ENCODE results near the gene CENPN.

CENPN gene

GRCh38 chr16:80973991-80974390, 33.0 kb upstream of the CENPN start:
- DNase-seq, result no peak
- H3K9me3 ChIP-seq (ENCODE audit: control insufficient read depth, low read length), result no peaks in the 10 kb centered on the region
- peaks cover 24% of the 10 kb centered on the region for H3K36me3 ChIP-seq (ENCODE audit: control insufficient read depth, insufficient read depth, low read length)
- no peaks in the 10 kb centered on the region for H3K27me3 ChIP-seq (replicated peaks; ENCODE audit: control insufficient read depth, insufficient read depth, low read length, poor library complexity, severe bottlenecking)
- no peaks in the 10 kb centered on the region for H3K4me1 ChIP-seq (ENCODE audit: control insufficient read depth, insufficient read depth, low read length, poor library complexity, severe bottlenecking)
- no peak overlapping the region for H3K4me3 ChIP-seq (ENCODE audit: insufficient read depth, low read depth, low read length, poor library complexity, severe bottlenecking)
- no peak overlapping the region for H3K27ac ChIP-seq (ENCODE audit: insufficient read depth, low read length, poor library complexity, severe bottlenecking)

GRCh38 chr16:80974649-80975376, 32.2 kb upstream of the CENPN start:
- H3K27me3 ChIP-seq (replicated peaks; ENCODE audit: control insufficient read depth, insufficient read depth, low read length, poor library complexity, severe bottlenecking), result no peaks in the 10 kb centered on the region
- peaks cover 30% of the 10 kb centered on the region for H3K36me3 ChIP-seq (ENCODE audit: control insufficient read depth, insufficient read depth, low read length)
- no peaks in the 10 kb centered on the region for H3K4me1 ChIP-seq (ENCODE audit: control insufficient read depth, insufficient read depth, low read length, poor library complexity, severe bottlenecking)
- no peaks in the 10 kb centered on the region for H3K9me3 ChIP-seq (ENCODE audit: control insufficient read depth, low read length)
- H3K27ac ChIP-seq (ENCODE audit: insufficient read depth, low read length, poor library complexity, severe bottlenecking), result no peak overlapping the region
- no peak for DNase-seq
- no peak overlapping the region for H3K4me3 ChIP-seq (ENCODE audit: insufficient read depth, low read depth, low read length, poor library complexity, severe bottlenecking)

- H3K27ac ChIP-seq (ENCODE audit: insufficient read depth, low read length, poor library complexity, severe bottlenecking), result no peak overlapping the region
- H3K4me3 ChIP-seq (ENCODE audit: insufficient read depth, low read depth, low read length, poor library complexity, severe bottlenecking), result no peak overlapping the region
- H3K9me3 ChIP-seq (ENCODE audit: control insufficient read depth, low read length), result no peaks in the 10 kb centered on the region
- H3K27me3 ChIP-seq (replicated peaks; ENCODE audit: control insufficient read depth, insufficient read depth, low read length, poor library complexity, severe bottlenecking), result no peaks in the 10 kb centered on the region
- peaks cover 33% of the 10 kb centered on the region for H3K36me3 ChIP-seq (ENCODE audit: control insufficient read depth, insufficient read depth, low read length)
- no peak for DNase-seq
- H3K4me1 ChIP-seq (ENCODE audit: control insufficient read depth, insufficient read depth, low read length, poor library complexity, severe bottlenecking), result no peaks in the 10 kb centered on the region
Observed at GRCh38 chr16:80976946-80977345, 30.1 kb upstream of the CENPN start.

DNA sequence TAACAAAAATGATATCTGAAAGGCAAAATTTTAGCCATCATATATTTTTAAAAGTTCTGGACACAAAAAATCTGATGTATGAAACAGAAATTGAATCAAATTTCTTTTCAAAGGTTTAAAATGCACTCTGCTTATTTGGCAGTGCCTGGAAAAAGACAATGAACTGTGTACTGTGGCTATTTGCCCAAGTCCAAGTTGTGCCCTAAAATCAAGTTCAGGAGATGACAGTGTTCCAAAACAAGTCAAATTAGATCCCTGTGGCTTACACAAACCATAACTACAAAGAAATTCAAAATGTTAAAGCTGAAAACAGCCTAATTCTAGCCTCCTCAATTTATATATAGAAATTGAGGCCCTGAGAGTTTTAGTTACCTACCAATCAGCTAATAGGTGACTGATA, 25.9 kb upstream of the CENPN start:
- Histone ChIP-seq H3K27me3 (replicated peaks; ENCODE audit: control insufficient read depth, insufficient read depth, low read length, poor library complexity, severe bottlenecking) (no peaks in the 10 kb centered on the region), H3K4me3 (ENCODE audit: insufficient read depth, low read depth, low read length, poor library complexity, severe bottlenecking) (no peak overlapping the region), H3K9me3 (ENCODE audit: control insufficient read depth, low read length) (no peaks in the 10 kb centered on the region), H3K27ac (ENCODE audit: insufficient read depth, low read length, poor library complexity, severe bottlenecking) (no peak overlapping the region), H3K4me1 (ENCODE audit: control insufficient read depth, insufficient read depth, low read length, poor library complexity, severe bottlenecking) (no peaks in the 10 kb centered on the region), H3K36me3 (ENCODE audit: control insufficient read depth, insufficient read depth, low read length) (peaks cover 23% of the 10 kb centered on the region)
- DNase-seq, result no peak

- H3K4me1 ChIP-seq (ENCODE audit: control insufficient read depth, insufficient read depth, low read length, poor library complexity, severe bottlenecking), result no peaks in the 10 kb centered on the region
- H3K4me3 ChIP-seq (ENCODE audit: insufficient read depth, low read depth, low read length, poor library complexity, severe bottlenecking), result no peak overlapping the region
- no peaks in the 10 kb centered on the region for H3K9me3 ChIP-seq (ENCODE audit: control insufficient read depth, low read length)
- H3K27me3 ChIP-seq (replicated peaks; ENCODE audit: control insufficient read depth, insufficient read depth, low read length, poor library complexity, severe bottlenecking), result no peaks in the 10 kb centered on the region
- H3K27ac ChIP-seq (ENCODE audit: insufficient read depth, low read length, poor library complexity, severe bottlenecking), result no peak overlapping the region
- DNase-seq, result no peak
- peaks cover 23% of the 10 kb centered on the region for H3K36me3 ChIP-seq (ENCODE audit: control insufficient read depth, insufficient read depth, low read length)
Observed at GRCh38 chr16:80982646-80983045, 24.4 kb upstream of the CENPN start.

- H3K27ac ChIP-seq (ENCODE audit: insufficient read depth, low read length, poor library complexity, severe bottlenecking), result no peak overlapping the region
- H3K9me3 ChIP-seq (ENCODE audit: control insufficient read depth, low read length), result no peaks in the 10 kb centered on the region
- no peaks in the 10 kb centered on the region for H3K27me3 ChIP-seq (replicated peaks; ENCODE audit: control insufficient read depth, insufficient read depth, low read length, poor library complexity, severe bottlenecking)
- no peak overlapping the region for H3K4me3 ChIP-seq (ENCODE audit: insufficient read depth, low read depth, low read length, poor library complexity, severe bottlenecking)
- peaks cover 10% of the 10 kb centered on the region for H3K36me3 ChIP-seq (ENCODE audit: control insufficient read depth, insufficient read depth, low read length)
- DNase-seq, result no peak
- no peaks in the 10 kb centered on the region for H3K4me1 ChIP-seq (ENCODE audit: control insufficient read depth, insufficient read depth, low read length, poor library complexity, severe bottlenecking)
Observed at GRCh38 chr16:80984124-80984892, 22.7 kb upstream of the CENPN start.

- no peaks in the 10 kb centered on the region for H3K9me3 ChIP-seq (ENCODE audit: control insufficient read depth, low read length)
- no peak overlapping the region for H3K27ac ChIP-seq (ENCODE audit: insufficient read depth, low read length, poor library complexity, severe bottlenecking)
- H3K36me3 ChIP-seq (ENCODE audit: control insufficient read depth, insufficient read depth, low read length), result peaks cover 2% of the 10 kb centered on the region
Observed at GRCh38 chr16:80985611-80986010, 21.4 kb upstream of the CENPN start.

GRCh38 chr16:80986557-80986956, 20.5 kb upstream of the CENPN start:
- Histone ChIP-seq H3K4me1 (ENCODE audit: control insufficient read depth, insufficient read depth, low read length, poor library complexity, severe bottlenecking) (no peaks in the 10 kb centered on the region), H3K4me3 (ENCODE audit: insufficient read depth, low read depth, low read length, poor library complexity, severe bottlenecking) (no peak overlapping the region), H3K27me3 (replicated peaks; ENCODE audit: control insufficient read depth, insufficient read depth, low read length, poor library complexity, severe bottlenecking) (no peaks in the 10 kb centered on the region), H3K27ac (ENCODE audit: insufficient read depth, low read length, poor library complexity, severe bottlenecking) (no peak overlapping the region), H3K36me3 (ENCODE audit: control insufficient read depth, insufficient read depth, low read length) (no peaks in the 10 kb centered on the region), H3K9me3 (ENCODE audit: control insufficient read depth, low read length) (no peaks in the 10 kb centered on the region)
- DNase-seq, result no peak

More at GRCh38 chr16:80985611-80986010, 21.4 kb upstream of the CENPN start:
- DNase-seq, result no peak
- H3K27me3 ChIP-seq (replicated peaks; ENCODE audit: control insufficient read depth, insufficient read depth, low read length, poor library complexity, severe bottlenecking), result no peaks in the 10 kb centered on the region
- no peaks in the 10 kb centered on the region for H3K4me1 ChIP-seq (ENCODE audit: control insufficient read depth, insufficient read depth, low read length, poor library complexity, severe bottlenecking)
- no peak overlapping the region for H3K4me3 ChIP-seq (ENCODE audit: insufficient read depth, low read depth, low read length, poor library complexity, severe bottlenecking)

DNA sequence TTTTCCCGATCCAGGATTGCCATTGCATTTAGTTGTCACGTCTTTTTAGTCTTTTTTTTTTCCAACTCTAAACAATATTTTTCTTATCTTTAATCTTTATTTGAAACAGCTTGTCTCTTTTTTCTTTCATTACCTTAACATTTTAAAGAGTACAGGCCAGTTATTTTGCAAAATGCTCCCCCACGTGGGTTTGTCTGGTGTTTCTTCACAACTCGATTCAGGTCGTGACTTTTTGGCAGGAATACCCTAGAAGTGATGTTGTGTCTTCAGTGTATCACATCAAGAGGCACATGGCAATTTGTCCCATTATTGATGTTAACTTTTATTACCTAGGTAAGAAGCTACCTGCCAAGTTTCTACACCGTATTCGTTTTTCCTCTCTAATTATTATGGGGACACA, 18.3 kb upstream of the CENPN start:
- Histone ChIP-seq H3K36me3 (ENCODE audit: control insufficient read depth, insufficient read depth, low read length) (no peaks in the 10 kb centered on the region), H3K9me3 (ENCODE audit: control insufficient read depth, low read length) (no peaks in the 10 kb centered on the region), H3K4me3 (ENCODE audit: insufficient read depth, low read depth, low read length, poor library complexity, severe bottlenecking) (no peak overlapping the region), H3K27ac (ENCODE audit: insufficient read depth, low read length, poor library complexity, severe bottlenecking) (no peak overlapping the region), H3K27me3 (replicated peaks; ENCODE audit: control insufficient read depth, insufficient read depth, low read length, poor library complexity, severe bottlenecking) (no peaks in the 10 kb centered on the region), H3K4me1 (ENCODE audit: control insufficient read depth, insufficient read depth, low read length, poor library complexity, severe bottlenecking) (no peaks in the 10 kb centered on the region)
- DNase-seq, result no peak

GRCh38 chr16:80989801-80990200, 17.2 kb upstream of the CENPN start:
- DNase-seq, result no peak
- no peaks in the 10 kb centered on the region for H3K4me1 ChIP-seq (ENCODE audit: control insufficient read depth, insufficient read depth, low read length, poor library complexity, severe bottlenecking)
- H3K36me3 ChIP-seq (ENCODE audit: control insufficient read depth, insufficient read depth, low read length), result no peaks in the 10 kb centered on the region
- no peak overlapping the region for H3K4me3 ChIP-seq (ENCODE audit: insufficient read depth, low read depth, low read length, poor library complexity, severe bottlenecking)
- no peaks in the 10 kb centered on the region for H3K9me3 ChIP-seq (ENCODE audit: control insufficient read depth, low read length)
- H3K27ac ChIP-seq (ENCODE audit: insufficient read depth, low read length, poor library complexity, severe bottlenecking), result no peak overlapping the region
- no peaks in the 10 kb centered on the region for H3K27me3 ChIP-seq (replicated peaks; ENCODE audit: control insufficient read depth, insufficient read depth, low read length, poor library complexity, severe bottlenecking)
